Measurements from ENCODE around the gene PRR30.

Gene PRR30

GRCh38 chr2:27099334-27099955 lies 39.8 kb downstream of the PRR30 start:
- no peak for DNase-seq (ENCODE audit: low read depth in 2 of 2, low spot score in 1 of 2)

GRCh38 chr2:27097341-27097740 lies 41.9 kb downstream of the PRR30 start:
- DNase-seq (ENCODE audit: low read depth in 2 of 2, low spot score in 1 of 2), result no peak

DNA sequence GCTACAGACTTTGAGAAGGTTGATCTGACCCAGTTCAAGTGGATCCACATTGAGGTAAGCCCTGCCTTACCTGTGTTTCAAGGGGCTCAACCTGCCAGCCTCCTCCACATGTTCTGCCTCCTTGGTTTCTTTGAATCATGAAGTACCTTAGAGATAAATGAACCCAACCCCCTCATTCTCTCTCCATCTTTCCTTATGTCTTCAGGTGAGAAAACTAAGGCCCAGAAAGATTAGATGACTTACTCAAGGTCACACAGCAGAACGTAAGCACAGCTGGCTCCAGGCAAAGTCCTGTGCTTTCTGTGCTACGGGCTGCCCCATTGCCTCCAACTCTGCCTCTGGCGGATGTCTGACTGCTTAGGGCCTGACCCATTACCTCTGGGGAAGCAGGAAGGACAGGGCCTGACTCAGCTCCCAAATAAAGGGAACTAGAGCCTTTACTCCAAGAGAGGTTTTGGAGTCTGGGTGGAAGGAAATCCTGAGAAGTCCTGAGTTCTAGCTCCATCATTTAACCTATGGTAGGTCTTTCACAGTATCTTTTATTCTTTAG lies 42.4 kb downstream of the PRR30 start:
- DNase-seq (ENCODE audit: low read depth in 2 of 2, low spot score in 1 of 2), result no peak

DNA sequence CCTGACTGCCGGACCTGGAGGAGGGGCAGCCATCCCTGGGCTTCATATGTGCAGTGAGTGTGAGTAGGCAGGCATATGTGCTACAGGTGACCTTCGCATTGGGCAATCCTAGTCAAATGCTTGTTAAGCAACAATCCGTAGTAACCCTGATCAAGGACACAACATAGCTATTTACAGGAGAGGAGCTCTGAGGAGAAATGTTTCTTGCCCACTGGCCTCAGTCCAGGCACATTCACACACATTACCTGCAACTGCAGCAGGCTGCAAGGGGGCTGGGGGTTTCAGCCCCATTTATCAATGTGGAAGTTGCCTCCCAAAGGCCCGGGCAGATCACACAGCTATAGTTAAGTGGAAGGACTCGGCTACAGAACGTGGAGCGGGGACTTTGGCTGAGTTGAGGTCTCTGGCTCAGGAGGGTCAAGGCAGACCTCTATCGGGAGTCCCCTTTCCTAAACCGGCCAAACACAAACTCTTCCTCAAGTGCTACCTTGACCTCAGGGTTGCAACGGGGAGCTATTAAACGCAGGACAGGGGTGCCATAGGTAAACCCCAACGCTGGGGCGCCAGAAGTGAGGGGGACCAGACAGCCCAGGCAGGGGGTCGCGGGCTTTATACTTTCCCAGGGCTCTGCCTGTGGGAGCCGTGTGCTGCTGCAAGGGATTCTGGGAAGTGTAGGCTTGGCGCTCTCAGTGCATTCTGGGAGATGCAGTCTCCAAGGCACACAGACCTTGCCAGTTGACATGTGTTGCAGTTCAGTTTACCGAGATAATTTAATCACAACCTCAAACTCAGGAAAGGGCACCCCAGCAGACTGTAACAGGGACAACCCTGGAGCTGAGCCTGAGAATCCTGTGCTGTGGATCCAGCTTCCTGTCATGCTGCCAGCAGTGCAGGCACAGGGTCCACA lies 43.2 kb downstream of the PRR30 start:
- no peak for DNase-seq (ENCODE audit: low read depth in 2 of 2, low spot score in 1 of 2)

- no peak for DNase-seq (ENCODE audit: low read depth in 2 of 2, low spot score in 1 of 2)
Measured at GRCh38 chr2:27095427-27095744, 43.8 kb downstream of the PRR30 start.

- DNase-seq (ENCODE audit: low read depth in 2 of 2, low spot score in 1 of 2), result no peak
Measured at GRCh38 chr2:27094353-27094984, 44.7 kb downstream of the PRR30 start.

DNA sequence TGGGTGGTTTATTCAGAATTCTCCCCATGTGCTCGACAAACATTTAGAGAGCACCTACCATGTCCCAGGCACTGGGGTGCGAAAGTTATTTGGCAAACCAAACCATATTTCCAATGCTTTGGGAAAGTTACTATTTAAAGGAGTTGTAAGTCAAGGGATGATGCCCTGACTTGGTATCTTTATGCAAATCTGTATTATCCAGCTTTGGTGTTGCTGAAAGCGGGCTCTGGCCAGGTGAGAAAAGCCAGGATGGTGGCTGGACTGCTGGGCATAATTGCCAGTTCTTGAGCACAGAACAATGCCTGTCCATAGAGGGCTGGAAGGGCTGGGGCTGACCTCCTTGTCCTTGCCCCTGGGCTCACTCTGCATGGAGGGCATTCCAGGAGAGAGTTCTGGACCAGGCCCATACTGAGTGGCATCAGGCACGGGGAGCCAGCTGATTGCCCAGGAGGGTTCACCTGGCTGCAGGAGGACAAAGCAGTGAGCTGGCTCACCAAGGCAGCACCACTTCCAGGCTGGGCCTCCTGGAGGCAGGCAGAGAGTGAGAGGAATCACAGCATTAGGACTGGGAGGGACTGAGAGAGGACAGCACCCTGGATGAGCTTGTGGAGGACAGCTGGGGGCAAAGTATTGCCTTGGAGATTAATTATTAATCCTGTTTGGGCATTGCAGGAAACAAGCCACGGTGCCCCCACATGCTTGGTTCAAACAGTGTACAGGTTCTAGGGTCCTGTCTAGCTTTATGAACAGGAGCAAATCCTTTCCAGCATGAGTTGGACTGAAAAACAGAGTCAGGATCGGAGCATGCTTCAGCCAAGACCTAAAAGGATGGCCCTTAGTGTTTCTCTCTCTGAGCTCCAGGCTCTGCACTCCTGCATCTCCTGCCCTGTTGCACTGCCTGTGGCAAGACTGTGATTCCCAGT lies 45.5 kb downstream of the PRR30 start:
- DNase-seq (ENCODE audit: low read depth in 2 of 2, low spot score in 1 of 2), result no peak

DNA sequence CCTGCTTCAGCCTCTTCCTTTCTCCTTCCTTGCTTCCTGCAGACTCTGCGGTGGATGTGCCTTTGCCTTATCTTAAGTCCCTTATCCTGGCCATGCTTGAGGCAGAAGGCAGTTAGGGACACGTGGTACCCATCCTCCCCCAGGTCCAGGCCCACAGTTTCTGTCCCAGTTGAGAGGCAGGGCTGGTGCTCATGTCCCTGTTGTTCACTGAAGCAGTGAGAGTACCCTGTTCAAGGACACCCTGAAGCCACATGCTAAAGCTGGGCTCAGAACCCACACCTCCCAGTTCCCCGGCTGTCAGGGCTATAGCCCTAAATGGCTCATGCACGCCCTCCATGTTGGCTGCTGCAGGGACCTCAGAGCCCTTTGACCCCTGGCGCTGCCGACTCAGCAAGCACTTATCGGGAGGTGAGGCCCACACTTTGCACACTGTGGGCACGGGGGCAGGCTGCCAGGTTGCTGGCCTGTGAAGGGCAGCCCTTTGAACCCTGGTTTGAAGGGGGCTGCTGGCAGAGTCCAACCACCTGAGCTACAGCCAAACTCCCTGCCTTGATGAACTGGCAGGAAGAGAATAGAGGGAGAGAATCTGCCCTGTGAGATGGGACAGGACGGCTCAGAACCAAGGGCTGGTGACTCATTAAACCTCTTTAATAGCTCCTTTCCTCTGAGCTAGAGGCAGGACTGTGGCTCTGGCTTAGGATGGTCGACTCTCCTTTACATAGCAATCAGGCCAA lies 46.3 kb downstream of the PRR30 start:
- DNase-seq (ENCODE audit: low read depth in 2 of 2, low spot score in 1 of 2), result no peak

DNA sequence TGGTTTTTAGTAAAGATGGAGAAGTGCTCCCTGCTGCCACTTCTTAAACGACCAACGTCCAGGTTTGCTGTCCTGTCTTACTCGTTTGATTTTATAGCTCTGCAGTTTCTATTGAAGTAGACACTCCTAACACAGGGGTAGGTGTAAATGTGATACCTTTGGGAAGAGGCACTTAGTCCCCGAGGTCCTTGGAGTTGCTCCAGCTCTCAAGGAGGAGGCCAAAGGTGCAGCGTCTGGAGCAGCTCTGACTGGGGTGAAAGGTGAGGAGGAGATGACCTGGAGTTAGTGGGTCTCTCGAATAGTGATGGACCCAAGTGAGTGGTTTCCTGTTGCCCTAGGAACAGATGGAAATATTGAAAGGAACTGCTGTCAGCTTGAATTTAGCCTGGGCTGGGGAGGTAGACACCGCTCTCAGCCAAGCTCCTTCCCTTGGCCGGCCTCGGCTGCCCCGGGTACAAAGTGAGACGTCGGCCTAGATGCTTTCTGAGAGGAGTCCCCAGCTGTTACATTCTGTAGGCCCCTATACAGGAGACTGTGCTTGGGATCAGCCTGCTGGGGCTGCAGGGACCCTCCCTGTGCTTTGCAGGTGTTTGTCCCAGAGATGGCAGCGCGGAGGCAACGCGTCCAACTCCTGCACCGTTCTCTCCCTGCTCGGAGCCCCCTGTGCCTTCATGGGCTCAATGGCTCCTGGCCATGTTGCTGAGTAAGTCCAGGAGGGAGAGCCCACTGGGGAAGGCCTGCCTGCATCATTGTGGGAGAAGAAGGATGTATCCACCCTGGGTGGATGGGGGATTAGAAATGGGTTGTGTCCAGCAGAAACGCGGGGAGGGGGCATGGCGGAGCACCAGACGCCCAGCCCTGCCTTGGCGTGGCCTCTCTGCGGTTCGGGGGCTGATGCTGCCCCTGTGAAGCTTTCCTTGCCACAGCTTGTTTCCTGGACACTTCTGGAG lies 47.2 kb downstream of the PRR30 start:
- no peak for DNase-seq (ENCODE audit: low read depth in 2 of 2, low spot score in 1 of 2)

- no peak for DNase-seq (ENCODE audit: low read depth in 2 of 2, low spot score in 1 of 2)
Measured at GRCh38 chr2:27089111-27089954, 49.9 kb downstream of the PRR30 start.

DNA sequence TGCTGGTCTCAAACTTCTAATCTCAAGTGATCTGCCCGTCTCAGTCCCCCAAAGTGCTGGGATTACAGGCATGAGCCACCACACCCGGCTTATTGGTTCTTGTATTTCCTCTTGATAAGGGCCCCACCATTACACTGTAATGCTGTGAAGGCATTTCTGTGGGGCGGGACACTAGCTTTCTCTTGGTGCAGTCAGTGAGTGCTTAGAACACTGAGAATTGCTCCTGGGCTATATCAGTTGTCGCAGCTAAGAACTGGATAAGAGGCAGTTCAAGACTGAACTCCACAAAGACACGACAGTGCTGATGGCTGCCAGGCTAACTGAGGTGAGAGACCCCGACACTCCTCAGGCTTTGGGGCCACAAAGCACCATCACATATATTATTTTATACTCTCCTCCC lies 50.6 kb downstream of the PRR30 start:
- no peak for DNase-seq (ENCODE audit: low read depth in 2 of 2, low spot score in 1 of 2)

DNA sequence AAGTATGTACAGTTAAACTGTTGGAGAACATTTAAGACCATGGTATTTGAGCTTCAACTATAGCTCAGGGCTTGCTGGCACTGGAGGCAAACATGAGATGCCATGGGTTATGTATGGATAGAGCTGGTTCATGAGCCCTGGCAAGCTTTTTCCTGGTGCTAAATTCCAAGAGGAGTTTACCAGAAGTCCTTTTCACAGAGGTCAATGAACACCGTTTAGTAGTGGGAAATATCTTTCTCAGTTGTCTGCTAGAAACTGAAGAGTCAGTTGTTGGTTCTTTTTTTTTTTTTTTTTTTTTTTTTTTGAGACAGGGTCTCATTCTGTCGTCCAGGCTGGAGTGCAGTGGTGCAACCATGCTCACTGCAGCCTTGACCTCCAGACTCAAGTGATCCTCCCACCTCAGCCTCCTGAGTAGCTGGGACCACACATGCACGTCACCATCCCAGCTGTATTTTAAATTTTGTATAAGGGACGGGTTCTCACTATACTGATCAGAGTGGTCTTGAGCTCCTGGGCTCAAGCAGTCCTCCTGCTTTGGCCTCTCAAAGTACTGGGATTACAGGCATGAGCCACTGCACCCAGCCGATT lies 51.3 kb downstream of the PRR30 start:
- DNase-seq (ENCODE audit: low read depth in 2 of 2, low spot score in 1 of 2), result no peak
